Ishikawa (cell line): ENCODE data around the gene MBLAC1.

Source experiments
- CEBPB ChIP-seq: IDR thresholded peaks from 2 replicates; pipeline ENCODE4 v1.6.1; 2012
- CREB1 ChIP-seq: IDR thresholded peaks from 2 replicates; pipeline ENCODE4 v1.6.1; 2012; ENCODE audit warnings: low read depth
- EGR1 ChIP-seq: IDR thresholded peaks from 2 replicates; pipeline ENCODE4 v1.6.1; 2012
- EP300 ChIP-seq: IDR thresholded peaks from 2 replicates; pipeline ENCODE4 v1.6.1; 2012; ENCODE audit warnings: borderline replicate concordance
- FOXM1 ChIP-seq: IDR thresholded peaks from 2 replicates; pipeline ENCODE4 v1.6.1; 2012; ENCODE audit warnings: low read depth, borderline replicate concordance
- NFIC ChIP-seq: IDR thresholded peaks from 2 replicates; pipeline ENCODE4 v1.6.1; 2012
- TAF1 ChIP-seq: IDR thresholded peaks from 2 replicates; pipeline ENCODE4 v1.6.1; 2012; ENCODE audit warnings: low read depth, mild to moderate bottlenecking
- YY1 ChIP-seq: IDR thresholded peaks from 2 replicates; pipeline ENCODE4 v1.6.1; 2012; ENCODE audit warnings: low read depth
- ZBTB7A ChIP-seq: IDR thresholded peaks from 2 replicates; pipeline ENCODE4 v1.6.1; 2012; ENCODE audit warnings: low read depth
- TF ChIP-seq, protein P1 (sequence below): IDR thresholded peaks from 2 replicates; pipeline ENCODE4 v1.6.1; 2012; ENCODE audit warnings: low read depth, mild to moderate bottlenecking
- TF ChIP-seq, protein P2 (sequence below): IDR thresholded peaks from 2 replicates; pipeline ENCODE4 v1.6.1; 2012
- TF ChIP-seq, protein P3 (sequence below): IDR thresholded peaks from 2 replicates; pipeline ENCODE4 v1.6.1; 2012

DNA sequence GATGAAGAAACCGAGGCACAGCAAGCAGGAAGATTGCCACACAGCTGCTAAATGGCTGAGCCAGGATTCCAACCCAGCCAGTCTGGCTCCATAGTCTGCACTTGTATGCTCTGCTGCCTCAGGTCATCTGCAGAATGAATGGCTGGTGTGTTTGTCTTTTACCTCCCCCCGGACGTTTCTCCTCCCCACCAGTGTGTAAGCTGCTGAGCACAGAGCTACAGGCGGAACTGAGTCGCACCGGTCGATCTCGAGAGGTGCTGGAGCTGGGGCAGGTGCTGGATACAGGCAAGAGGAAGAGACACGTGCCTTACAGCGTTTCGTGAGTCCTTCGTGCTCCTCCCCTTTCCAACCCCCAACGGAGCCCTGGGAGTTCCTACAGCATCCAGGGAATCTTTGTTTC is 4.7 kb upstream of the MBLAC1 start:
- no peak for TF ChIP-seq CEBPB
- TF ChIP-seq, protein P1, sequence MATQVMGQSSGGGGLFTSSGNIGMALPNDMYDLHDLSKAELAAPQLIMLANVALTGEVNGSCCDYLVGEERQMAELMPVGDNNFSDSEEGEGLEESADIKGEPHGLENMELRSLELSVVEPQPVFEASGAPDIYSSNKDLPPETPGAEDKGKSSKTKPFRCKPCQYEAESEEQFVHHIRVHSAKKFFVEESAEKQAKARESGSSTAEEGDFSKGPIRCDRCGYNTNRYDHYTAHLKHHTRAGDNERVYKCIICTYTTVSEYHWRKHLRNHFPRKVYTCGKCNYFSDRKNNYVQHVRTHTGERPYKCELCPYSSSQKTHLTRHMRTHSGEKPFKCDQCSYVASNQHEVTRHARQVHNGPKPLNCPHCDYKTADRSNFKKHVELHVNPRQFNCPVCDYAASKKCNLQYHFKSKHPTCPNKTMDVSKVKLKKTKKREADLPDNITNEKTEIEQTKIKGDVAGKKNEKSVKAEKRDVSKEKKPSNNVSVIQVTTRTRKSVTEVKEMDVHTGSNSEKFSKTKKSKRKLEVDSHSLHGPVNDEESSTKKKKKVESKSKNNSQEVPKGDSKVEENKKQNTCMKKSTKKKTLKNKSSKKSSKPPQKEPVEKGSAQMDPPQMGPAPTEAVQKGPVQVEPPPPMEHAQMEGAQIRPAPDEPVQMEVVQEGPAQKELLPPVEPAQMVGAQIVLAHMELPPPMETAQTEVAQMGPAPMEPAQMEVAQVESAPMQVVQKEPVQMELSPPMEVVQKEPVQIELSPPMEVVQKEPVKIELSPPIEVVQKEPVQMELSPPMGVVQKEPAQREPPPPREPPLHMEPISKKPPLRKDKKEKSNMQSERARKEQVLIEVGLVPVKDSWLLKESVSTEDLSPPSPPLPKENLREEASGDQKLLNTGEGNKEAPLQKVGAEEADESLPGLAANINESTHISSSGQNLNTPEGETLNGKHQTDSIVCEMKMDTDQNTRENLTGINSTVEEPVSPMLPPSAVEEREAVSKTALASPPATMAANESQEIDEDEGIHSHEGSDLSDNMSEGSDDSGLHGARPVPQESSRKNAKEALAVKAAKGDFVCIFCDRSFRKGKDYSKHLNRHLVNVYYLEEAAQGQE = no peak
- TF ChIP-seq TAF1 = no peak
- no peak for TF ChIP-seq EP300
- no peak for TF ChIP-seq ZBTB7A
- no peak for TF ChIP-seq YY1
- TF ChIP-seq, protein P2, sequence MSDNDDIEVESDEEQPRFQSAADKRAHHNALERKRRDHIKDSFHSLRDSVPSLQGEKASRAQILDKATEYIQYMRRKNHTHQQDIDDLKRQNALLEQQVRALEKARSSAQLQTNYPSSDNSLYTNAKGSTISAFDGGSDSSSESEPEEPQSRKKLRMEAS = no peak
- TF ChIP-seq NFIC = no peak
- TF ChIP-seq, protein P3, sequence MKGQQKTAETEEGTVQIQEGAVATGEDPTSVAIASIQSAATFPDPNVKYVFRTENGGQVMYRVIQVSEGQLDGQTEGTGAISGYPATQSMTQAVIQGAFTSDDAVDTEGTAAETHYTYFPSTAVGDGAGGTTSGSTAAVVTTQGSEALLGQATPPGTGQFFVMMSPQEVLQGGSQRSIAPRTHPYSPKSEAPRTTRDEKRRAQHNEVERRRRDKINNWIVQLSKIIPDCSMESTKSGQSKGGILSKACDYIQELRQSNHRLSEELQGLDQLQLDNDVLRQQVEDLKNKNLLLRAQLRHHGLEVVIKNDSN = no peak
- TF ChIP-seq CREB1 = no peak
- no peak for TF ChIP-seq EGR1
- no peak for TF ChIP-seq FOXM1
